Right atrium auricular region (tissue), 2 donors: ENCODE measurements around the gene TAF10. TPM values are rescaled to one million over a fixed set of nuclear protein-coding genes. Genes with fewer than 3 reads are reported as not detected.

ENCODE experiments used
- DNase-seq: peaks from one replicate; pipeline ENCODE4 v3.0.0-alpha.2; 2019; ENCODE audit warnings: low spot score
- H3K27ac ChIP-seq, 2 donors: fragments of 200-600 bp; sonication (generic); 1 replicate in 1 of 2; 2 replicates in 1 of 2; pipeline ENCODE4 v1.5.1; 2016 to 2019
- H3K27me3 ChIP-seq, 2 donors: fragments of 200-600 bp; sonication (generic); one replicate each; pipeline versions ENCODE4 v1.5.1 to v1.6.0; 2017 to 2019
- H3K36me3 ChIP-seq: fragments of 200-600 bp; sonication (generic); one replicate; pipeline ENCODE4 v1.5.1; 2016
- H3K4me1 ChIP-seq, 2 donors: fragments of 200-600 bp; sonication (generic); one replicate each; pipeline versions ENCODE4 v1.5.1 to v1.6.0; 2017 to 2019
- H3K4me3 ChIP-seq, 2 donors: fragments of 200-600 bp; sonication (generic); 1 replicate in 1 of 2; 2 replicates in 1 of 2; pipeline ENCODE4 v1.5.1; 2017 to 2019; ENCODE audit warnings: mild to moderate bottlenecking in 1 of 2, moderate library complexity in 1 of 2
- H3K9me3 ChIP-seq, 2 donors: fragments of 200-600 bp; sonication (generic); one replicate each; pipeline ENCODE4 v1.5.1; 2019
- CTCF ChIP-seq, 2 donors: fragments of 200-600 bp; sonication (generic); IDR thresholded peaks; one replicate each; pipeline ENCODE4 v1.5.1; 2019; ENCODE audit warnings: antibody characterized with exemption in 2 of 2
- total RNA-seq, 2 donors: library from RNA; depleted of rRNA; stranded (reverse); fragments of >200 nt; gene quantifications; one replicate each; pipeline ENCODE4 v1.1.0, GENCODE V29; 2016

Gene TAF10
- total RNA-seq, 2 donors from 2014 or later = 26.6 to 54.0 TPM

- Histone ChIP-seq H3K4me1 (no peaks in the 10 kb centered on the region), H3K27me3 (no peaks in the 10 kb centered on the region), H3K27ac (no peak overlapping the region), H3K9me3 (no peaks in the 10 kb centered on the region), H3K4me3 (no peak overlapping the region), H3K36me3 (peaks cover 37% of the 10 kb centered on the region)
- no peak for TF ChIP-seq CTCF (IDR thresholded peaks at IDR 0.05)
- no peak for DNase-seq
These were observed 13.9 kb upstream of the TAF10 start for GRCh38 chr11:6625832-6626420.

GRCh38 chr11:6625156-6625831 is 13.3 kb upstream of the TAF10 start:
- Histone ChIP-seq H3K9me3 (no peaks in the 10 kb centered on the region), H3K36me3 (peaks cover 37% of the 10 kb centered on the region), H3K27me3 (no peaks in the 10 kb centered on the region), H3K27ac (no peak overlapping the region), H3K4me1 (no peaks in the 10 kb centered on the region), H3K4me3 (no peak overlapping the region)
- no peak for TF ChIP-seq CTCF (IDR thresholded peaks at IDR 0.05)
- no peak for DNase-seq

DNA sequence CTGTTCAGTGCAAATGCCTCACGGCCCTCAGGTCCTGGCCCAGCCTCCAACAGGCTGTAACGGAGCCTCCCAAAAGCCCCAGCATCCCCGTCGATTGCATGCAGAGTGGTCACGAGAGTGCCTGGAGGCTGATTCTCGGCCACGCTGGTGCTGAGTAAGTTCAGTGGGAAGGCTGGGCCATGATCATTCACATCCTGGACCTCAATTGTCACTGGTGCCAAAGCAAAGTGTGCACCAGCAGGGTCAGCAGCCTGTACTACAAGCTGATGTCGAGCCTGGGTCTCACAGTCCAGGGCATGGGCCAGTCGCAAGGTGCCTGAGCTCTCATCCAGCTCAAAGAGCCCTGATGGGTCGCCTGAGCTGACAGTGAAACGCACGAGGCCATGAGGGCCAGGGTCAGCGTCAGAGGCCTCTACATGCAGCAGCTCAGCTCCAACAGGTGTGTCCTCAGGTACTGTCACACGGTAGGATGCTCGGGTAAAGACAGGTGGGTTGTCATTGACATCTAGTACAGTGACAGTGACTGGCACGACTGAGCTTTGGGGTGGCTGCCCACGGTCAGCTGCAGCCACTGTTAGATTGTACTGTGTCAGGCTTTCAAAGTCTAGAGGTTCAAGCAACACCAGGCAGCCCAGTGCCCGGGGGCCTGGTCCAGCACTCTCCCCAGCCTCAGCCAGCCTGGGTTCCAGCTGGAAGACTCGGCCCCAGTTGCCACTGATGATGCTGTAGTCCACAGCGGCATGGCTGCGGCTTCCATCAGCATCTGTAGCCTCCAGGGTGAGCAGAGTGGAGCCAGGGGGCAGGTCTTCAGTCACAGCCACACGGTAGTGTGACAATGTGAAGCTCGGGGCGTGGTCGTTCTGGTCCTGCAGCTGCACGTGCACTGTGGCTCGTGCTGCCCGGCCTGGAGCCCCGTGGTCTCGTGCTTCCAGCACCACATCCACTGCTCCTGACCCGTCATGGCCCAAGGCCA is 11.7 kb upstream of the TAF10 start:
- no peak for DNase-seq
- Histone ChIP-seq H3K36me3 (peaks cover 25% of the 10 kb centered on the region), H3K9me3 (no peaks in the 10 kb centered on the region), H3K27me3 (no peaks in the 10 kb centered on the region), H3K4me1 (peaks cover 0 to 11% of the 10 kb centered on the region in 2 donors), H3K4me3 (no peak overlapping the region), H3K27ac (no peak overlapping the region)
- TF ChIP-seq CTCF (IDR thresholded peaks at IDR 0.05) = no peak

DNA sequence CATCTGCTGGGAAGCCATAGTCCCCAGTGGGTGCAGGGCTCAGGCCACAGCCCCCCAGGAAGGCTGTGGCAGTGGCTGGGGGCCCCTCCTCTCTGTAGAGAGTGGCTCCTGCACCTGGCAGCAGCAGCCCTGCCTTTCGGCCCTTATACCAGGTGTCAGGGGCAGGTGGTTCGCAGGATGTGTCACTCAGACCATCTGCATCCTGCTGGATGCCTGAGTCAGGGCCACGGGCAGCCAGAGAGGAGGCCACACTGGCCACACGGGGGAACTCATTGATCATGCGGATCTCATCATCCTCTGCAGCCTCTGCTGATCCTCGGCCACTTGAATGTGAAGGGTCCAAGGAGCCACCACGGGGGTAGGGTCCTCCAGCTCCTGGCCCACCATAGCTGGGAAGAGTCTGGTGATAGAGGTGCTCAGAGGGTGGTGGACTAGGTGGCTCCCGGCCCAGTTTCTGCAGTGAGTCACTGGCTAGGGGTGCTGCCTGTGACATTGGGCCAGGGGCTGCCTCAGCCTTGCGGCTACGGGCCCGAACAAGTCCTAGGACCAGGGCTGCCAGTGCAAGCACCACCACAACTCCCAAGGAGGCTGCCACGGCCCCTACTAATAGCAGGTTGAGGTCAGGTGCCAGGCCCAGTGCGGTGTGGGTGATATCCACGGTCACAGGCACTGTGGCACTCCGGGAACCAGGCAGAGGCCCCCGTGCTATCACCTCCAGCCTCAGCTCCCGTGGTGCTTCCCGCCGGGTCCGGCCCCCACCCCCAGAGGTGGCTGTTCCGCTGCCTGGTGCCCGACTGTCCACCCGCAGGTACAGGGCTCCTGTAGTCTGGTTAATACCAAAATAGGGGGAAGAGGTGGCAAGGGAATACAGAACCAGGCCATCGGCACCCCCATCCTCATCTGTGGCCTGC is 10.5 kb upstream of the TAF10 start:
- H3K36me3 ChIP-seq = peaks cover 25% of the 10 kb centered on the region

More for the DNA sequence above, 10.5 kb upstream of the TAF10 start:
- H3K4me1 ChIP-seq = peaks cover 0 to 22% of the 10 kb centered on the region in 2 donors
- no peak overlapping the region for H3K4me3 ChIP-seq
- no peak for TF ChIP-seq CTCF (IDR thresholded peaks at IDR 0.05)
- no peaks in the 10 kb centered on the region for H3K9me3 ChIP-seq
- DNase-seq = no peak
- H3K27me3 ChIP-seq = no peaks in the 10 kb centered on the region
- H3K27ac ChIP-seq = no peak overlapping the region
